ENCODE measurements around the gene BANP.
"Not testable (repeated sequence)": the region's sequence is repeated elsewhere in the genome, so short reads cannot be mapped to it uniquely, and the experiment has no call there.

BANP gene

GRCh38 chr16:87979352-87979751 lies 28.1 kb downstream of the BANP start:
- no peak for TF ChIP-seq CTCF (IDR thresholded peaks at IDR 0.05; ENCODE audit: insufficient read depth, missing control alignments)

GRCh38 chr16:87979911-87980630 lies 28.8 kb downstream of the BANP start:
- not testable (repeated sequence) for FAIRE-seq; DNase-seq (ENCODE audit: insufficient read length, low spot score)

More at GRCh38 chr16:87979352-87979751, 28.1 kb downstream of the BANP start:
- DNase-seq (ENCODE audit: insufficient read length, low spot score) (no peak), FAIRE-seq (no peak)

GRCh38 chr16:87981376-87981775 lies 30.1 kb downstream of the BANP start:
- FAIRE-seq; DNase-seq (ENCODE audit: insufficient read length, low spot score): not testable (repeated sequence)

- TF ChIP-seq CTCF (IDR thresholded peaks at IDR 0.05; ENCODE audit: insufficient read depth, missing control alignments), result no peak
Measured at GRCh38 chr16:87982581-87983041, 31.4 kb downstream of the BANP start.

GRCh38 chr16:87983072-87983736 lies 32.0 kb downstream of the BANP start:
- DNase-seq (ENCODE audit: insufficient read length, low spot score); FAIRE-seq: not testable (repeated sequence)
- TF ChIP-seq CTCF (IDR thresholded peaks at IDR 0.05; ENCODE audit: insufficient read depth, missing control alignments), result peak; percentile 21

More at GRCh38 chr16:87982581-87983041, 31.4 kb downstream of the BANP start:
- FAIRE-seq (no peak), DNase-seq (ENCODE audit: insufficient read length, low spot score) (no peak)

- DNase-seq (ENCODE audit: insufficient read length, low spot score); FAIRE-seq: not testable (repeated sequence)
Measured at GRCh38 chr16:87983737-87984097, 32.5 kb downstream of the BANP start.

GRCh38 chr16:87984180-87984579 lies 32.9 kb downstream of the BANP start:
- DNase-seq (ENCODE audit: insufficient read length, low spot score); FAIRE-seq: not testable (repeated sequence)

- no peak for TF ChIP-seq CTCF (IDR thresholded peaks at IDR 0.05; ENCODE audit: insufficient read depth, missing control alignments)
- DNase-seq (ENCODE audit: insufficient read length, low spot score), result no peak
- no peak for FAIRE-seq
Measured at GRCh38 chr16:87984632-87985267, 33.5 kb downstream of the BANP start.

GRCh38 chr16:87985493-87985892 lies 34.3 kb downstream of the BANP start:
- DNase-seq (ENCODE audit: insufficient read length, low spot score); FAIRE-seq: not testable (repeated sequence)

- not testable (repeated sequence) for DNase-seq (ENCODE audit: insufficient read length, low spot score); FAIRE-seq
Measured at GRCh38 chr16:87986361-87986849, 35.2 kb downstream of the BANP start.

- DNase-seq (ENCODE audit: insufficient read length, low spot score); FAIRE-seq: not testable (repeated sequence)
Measured at GRCh38 chr16:87988596-87988995, 37.4 kb downstream of the BANP start.

GRCh38 chr16:87990254-87990653 lies 39.0 kb downstream of the BANP start:
- DNase-seq (ENCODE audit: insufficient read length, low spot score); FAIRE-seq: not testable (repeated sequence)

- DNase-seq (ENCODE audit: insufficient read length, low spot score); FAIRE-seq: not testable (repeated sequence)
Measured at GRCh38 chr16:87992142-87992541, 40.9 kb downstream of the BANP start.

Measured in D721Med (cell line).